Mammary epithelial cell (primary cell): Measurements from ENCODE around the gene S100A8.

Experiments used
- CTCF ChIP-seq, 2 donors: IDR thresholded peaks in 1 of 2; conservative IDR thresholded peaks in 1 of 2; 2 replicates each; pipeline ENCODE4 v1.5.1; 2011 to 2012; ENCODE audit warnings: inconsistent platforms in 2 of 2, low read length in 2 of 2, mild to moderate bottlenecking in 2 of 2, control low read depth in 1 of 2, low read depth in 1 of 2; ENCODE audit not compliant: insufficient read depth in 1 of 2; ENCODE audit errors: extremely low read depth in 1 of 2
- EZH2 ChIP-seq: IDR thresholded peaks from 2 replicates; pipeline ENCODE4 v1.6.1; 2012; ENCODE audit warnings: low read length, inconsistent platforms, borderline replicate concordance

DNA sequence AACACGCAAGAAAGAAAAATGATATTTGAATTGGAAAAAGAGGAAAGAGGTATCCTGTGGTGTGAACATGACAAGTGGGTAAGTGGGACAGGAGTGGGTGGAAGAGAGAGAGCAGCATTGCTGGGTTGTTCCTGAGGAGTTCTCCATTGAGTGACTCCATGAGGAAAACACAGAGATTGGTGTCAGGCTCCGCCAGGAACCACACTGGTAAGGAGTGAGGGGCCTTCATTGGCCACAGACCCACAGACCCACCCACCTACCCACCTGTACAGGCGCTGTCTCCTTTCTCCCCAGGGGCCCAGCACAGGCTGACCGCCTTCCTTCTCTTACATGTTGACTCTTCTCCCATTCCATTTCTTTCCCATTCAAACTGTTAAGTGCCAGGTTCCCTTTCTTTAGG is 46.4 kb upstream of the S100A8 start:
- TF ChIP-seq CTCF (conservative IDR thresholded peaks at IDR 0.05 in 1 of 2, IDR thresholded peaks at IDR 0.05 in 1 of 2; ENCODE audit: extremely low read depth in 1 of 2, insufficient read depth in 1 of 2, low read depth in 1 of 2, low read length in 2 of 2) (no peak), EZH2 (no peak)
